AG09309 (cell line): ENCODE results near the gene PTPRN2.

ENCODE experiments used
- DNase-seq: peaks from one replicate; pipeline ENCODE4 v3.0.0-alpha.2; 2010; ENCODE audit warnings: low read depth
- H3K4me3 ChIP-seq: 2 replicates; pipeline ENCODE4 v1.5.1; 2011; ENCODE audit warnings: mild to moderate bottlenecking, low read depth, low read length, moderate library complexity; ENCODE audit not compliant: control insufficient read depth
- TF ChIP-seq, protein P1 (sequence below): IDR thresholded peaks from 2 replicates; pipeline ENCODE4 v1.5.1; 2011; ENCODE audit warnings: mild to moderate bottlenecking, low read depth, low read length, inconsistent platforms; ENCODE audit not compliant: insufficient read depth, control insufficient read depth; ENCODE audit errors: missing control alignments

Gene PTPRN2

DNA sequence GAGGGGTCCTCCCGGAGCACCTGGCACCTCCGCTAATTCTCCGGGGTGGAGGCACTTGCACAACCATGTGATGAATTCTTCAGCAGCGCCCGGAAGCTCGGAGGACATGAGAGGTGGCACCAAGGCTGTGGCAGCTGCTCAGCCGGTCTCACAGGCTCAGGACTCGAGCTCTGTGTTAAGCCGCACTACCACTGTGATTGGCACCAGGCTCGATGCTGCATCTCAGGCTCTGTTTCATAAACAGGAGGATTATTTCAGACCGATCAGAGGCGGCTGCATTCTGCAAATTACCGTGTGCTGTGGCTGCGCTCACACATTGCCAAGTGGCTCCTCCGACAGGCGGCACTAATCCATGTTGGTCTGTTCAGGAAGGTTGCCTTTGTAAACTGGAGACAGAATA is 755.6 kb downstream of the PTPRN2 start:
- TF ChIP-seq, protein P1, sequence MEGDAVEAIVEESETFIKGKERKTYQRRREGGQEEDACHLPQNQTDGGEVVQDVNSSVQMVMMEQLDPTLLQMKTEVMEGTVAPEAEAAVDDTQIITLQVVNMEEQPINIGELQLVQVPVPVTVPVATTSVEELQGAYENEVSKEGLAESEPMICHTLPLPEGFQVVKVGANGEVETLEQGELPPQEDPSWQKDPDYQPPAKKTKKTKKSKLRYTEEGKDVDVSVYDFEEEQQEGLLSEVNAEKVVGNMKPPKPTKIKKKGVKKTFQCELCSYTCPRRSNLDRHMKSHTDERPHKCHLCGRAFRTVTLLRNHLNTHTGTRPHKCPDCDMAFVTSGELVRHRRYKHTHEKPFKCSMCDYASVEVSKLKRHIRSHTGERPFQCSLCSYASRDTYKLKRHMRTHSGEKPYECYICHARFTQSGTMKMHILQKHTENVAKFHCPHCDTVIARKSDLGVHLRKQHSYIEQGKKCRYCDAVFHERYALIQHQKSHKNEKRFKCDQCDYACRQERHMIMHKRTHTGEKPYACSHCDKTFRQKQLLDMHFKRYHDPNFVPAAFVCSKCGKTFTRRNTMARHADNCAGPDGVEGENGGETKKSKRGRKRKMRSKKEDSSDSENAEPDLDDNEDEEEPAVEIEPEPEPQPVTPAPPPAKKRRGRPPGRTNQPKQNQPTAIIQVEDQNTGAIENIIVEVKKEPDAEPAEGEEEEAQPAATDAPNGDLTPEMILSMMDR: no peak
- DNase-seq: no peak
- H3K4me3 ChIP-seq: no peak overlapping the region

DNA sequence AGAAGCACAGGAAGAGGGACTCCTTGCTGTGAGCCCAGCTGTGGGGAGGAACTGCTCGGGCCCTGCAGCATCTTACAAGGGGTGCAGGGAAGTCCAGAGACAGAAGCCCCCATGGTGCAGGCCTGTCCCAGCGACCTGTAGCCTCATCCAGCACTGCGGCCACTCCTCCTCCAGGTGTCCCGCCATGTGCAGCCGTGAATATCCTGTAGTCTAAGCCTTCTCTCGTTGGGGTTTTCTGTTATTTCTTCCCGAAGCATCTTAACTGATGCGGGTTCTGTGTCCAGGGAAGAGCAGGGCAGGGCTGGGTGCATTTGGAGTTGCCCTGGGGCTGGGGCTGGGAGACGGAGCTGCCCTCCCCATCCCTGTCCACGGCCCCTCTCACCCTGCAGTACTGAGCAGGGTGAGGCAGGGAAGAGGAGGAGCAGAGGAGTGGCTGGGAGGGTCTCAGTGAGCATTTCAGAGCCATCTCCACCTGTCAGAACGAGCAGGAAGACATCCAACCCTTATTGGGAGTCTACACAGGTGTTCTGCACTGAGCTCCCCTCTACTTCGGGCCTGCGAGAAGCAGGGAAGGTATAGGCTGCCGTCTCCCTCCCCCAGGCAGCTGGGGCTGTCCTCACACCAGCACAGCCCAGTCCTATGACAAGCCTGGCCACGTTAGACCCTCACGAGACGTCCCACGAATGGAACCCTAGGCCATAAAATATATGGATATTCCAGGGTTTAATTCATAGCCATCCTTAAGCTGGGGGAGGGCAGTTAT is 756.3 kb downstream of the PTPRN2 start:
- TF ChIP-seq, protein P1: no peak
- DNase-seq: no peak
- H3K4me3 ChIP-seq: no peak overlapping the region

GRCh38 chr7:157830331-157830730 is 757.3 kb downstream of the PTPRN2 start:
- no peak for DNase-seq
- TF ChIP-seq, protein P1: no peak
- H3K4me3 ChIP-seq: no peak overlapping the region

DNA sequence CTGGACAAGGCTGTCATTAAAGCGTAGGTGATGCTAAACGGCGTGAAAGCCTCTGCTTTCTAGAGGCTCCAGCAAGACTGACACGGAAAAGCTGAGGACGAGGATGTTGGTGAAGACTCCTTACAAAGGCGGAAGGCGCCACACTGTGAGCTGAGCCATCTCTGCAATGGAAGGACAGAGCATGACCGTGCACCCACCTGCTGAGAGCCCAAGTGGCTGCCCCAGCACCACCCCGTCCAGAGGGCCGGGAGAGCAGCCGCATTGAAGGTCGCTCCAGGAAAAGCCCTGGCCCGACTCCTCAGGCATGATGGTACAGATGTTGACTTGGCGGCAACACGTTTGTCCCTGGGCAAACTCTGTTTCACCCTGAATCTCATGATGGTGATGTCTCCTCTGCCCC is 758.1 kb downstream of the PTPRN2 start:
- TF ChIP-seq, protein P1: no peak
- H3K4me3 ChIP-seq: no peak overlapping the region
- no peak for DNase-seq

DNA sequence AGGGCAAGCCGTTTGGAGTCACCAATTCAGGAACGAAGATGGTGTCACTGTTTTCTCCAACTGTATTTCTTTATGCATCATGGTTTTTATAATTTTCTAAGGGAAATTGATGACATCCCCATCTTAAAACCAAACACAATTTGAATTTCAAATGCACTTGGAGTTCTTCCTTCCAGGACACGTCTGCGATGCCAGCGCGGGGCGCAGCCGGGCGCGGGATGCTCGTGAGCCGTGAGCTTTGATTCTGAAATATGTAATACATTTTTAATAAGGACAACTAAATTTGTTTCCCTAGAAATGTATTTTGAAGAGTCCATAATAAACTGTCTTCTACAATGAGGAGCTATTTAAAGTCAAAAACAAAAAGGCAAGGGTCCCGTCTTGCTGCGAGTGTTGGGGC is 758.7 kb downstream of the PTPRN2 start:
- no peak overlapping the region for H3K4me3 ChIP-seq
- no peak for DNase-seq
- TF ChIP-seq, protein P1: no peak

DNA sequence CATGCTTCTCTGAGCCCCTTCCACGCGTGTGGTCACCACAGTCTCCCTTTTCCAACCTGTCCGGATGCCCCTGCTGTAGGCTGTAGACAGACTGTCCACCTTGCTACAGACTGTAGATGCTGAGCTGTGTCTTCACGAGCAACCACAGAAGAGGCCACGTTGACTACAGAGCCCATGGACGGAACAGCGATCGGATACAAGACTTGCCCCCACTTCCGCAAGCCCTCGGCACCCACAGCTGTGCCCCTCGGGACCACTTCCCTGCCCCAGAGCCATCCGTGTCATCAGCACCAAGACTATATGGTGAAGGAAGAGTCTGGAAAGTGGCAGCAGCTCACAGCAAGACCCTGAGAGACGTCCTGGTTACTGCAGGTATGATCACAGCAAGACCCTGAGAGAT is 759.4 kb downstream of the PTPRN2 start:
- TF ChIP-seq, protein P1: no peak
- DNase-seq: no peak
- H3K4me3 ChIP-seq: no peak overlapping the region
